H1 (cell line): ENCODE data around the gene DLK2. TPM values are rescaled to one million over a fixed set of nuclear protein-coding genes. Genes with fewer than 3 reads are reported as not detected.

Source experiments
- CTCF ChIA-PET: fragments of 300-600 bp; sonication (Branson Sonifier 250); formaldehyde crosslinking; loops from one replicate; lab custom pipeline; 2021; ENCODE audit not compliant: partially characterized antibody; lab: Charles Lee
- POLR2A ChIA-PET: fragments of 300-600 bp; sonication (Branson Sonifier 250); formaldehyde crosslinking; loops from one replicate; lab custom pipeline; 2021; ENCODE audit warnings: inconsistent platforms; ENCODE audit not compliant: partially characterized antibody; lab: Charles Lee
- DNase-seq, 2 experiments: peaks; one replicate each; pipeline versions ENCODE4 v3.0.0 to v3.0.0-alpha.2; 2010 to 2022; ENCODE audit warnings: low spot score in 2 of 2, low read depth in 1 of 2, mixed read lengths in 1 of 2
- FAIRE-seq: peaks from 2 replicates; lab custom pipeline; 2011; peaks lifted over from hg19 to GRCh38; lab: Jason Lieb, UNC
- H2AFZ ChIP-seq: 2 replicates; pipeline ENCODE4 v1.8.1; 2012; ENCODE audit warnings: low read length, inconsistent platforms
- H2AK5ac ChIP-seq: 2 replicates; pipeline ENCODE4 v1.6.1; 2013; ENCODE audit warnings: low read depth, low read length
- H2BK120ac ChIP-seq: replicated peaks from 2 replicates; pipeline ENCODE3; 2013; ENCODE audit warnings: low read depth, low read length, inconsistent platforms
- H2BK12ac ChIP-seq: 2 replicates; pipeline ENCODE4 v1.6.1; 2013; ENCODE audit warnings: low read depth, low read length
- H2BK15ac ChIP-seq: 2 replicates; pipeline ENCODE4 v1.6.1; 2013; ENCODE audit warnings: low read length
- H2BK20ac ChIP-seq: 2 replicates; pipeline ENCODE4 v1.6.1; 2013; ENCODE audit warnings: low read length
- H2BK5ac ChIP-seq: 2 replicates; pipeline ENCODE4 v1.6.1; 2013; ENCODE audit warnings: low read depth, low read length
- H3K14ac ChIP-seq: 2 replicates; pipeline ENCODE4 v1.6.1; 2013; ENCODE audit warnings: inconsistent platforms; ENCODE audit not compliant: insufficient read length
- H3K18ac ChIP-seq: 2 replicates; pipeline ENCODE4 v1.6.1; 2013; ENCODE audit warnings: low read length; ENCODE audit errors: extremely low read depth
- H3K23ac ChIP-seq: 2 replicates; pipeline ENCODE4 v1.6.1; 2013; ENCODE audit warnings: inconsistent platforms; ENCODE audit not compliant: insufficient read length
- H3K23me2 ChIP-seq: 2 replicates; pipeline ENCODE4 v1.6.1; 2013; ENCODE audit warnings: low read depth, low read length
- H3K27ac ChIP-seq: 2 replicates; pipeline ENCODE4 v1.6.1; 2011; ENCODE audit warnings: low read depth, low read length, inconsistent platforms
- H3K27me3 ChIP-seq, 4 experiments: replicated peaks in 1 of 4; 1 replicate in 1 of 4; 2 replicates in 3 of 4; pipeline versions ENCODE4 v1.6.1 to v1.8.1; 2011 to 2013; ENCODE audit warnings: low read length in 3 of 4, mild to moderate bottlenecking in 3 of 4, inconsistent platforms in 2 of 4, mixed read lengths in 2 of 4, moderate library complexity in 1 of 4; ENCODE audit not compliant: control insufficient read depth in 3 of 4, insufficient read depth in 3 of 4; ENCODE audit errors: extremely low read depth in 1 of 4
- H3K36me3 ChIP-seq, 4 experiments: 2 replicates each; pipeline versions ENCODE4 v1.6.1 to v1.8.1; 2011 to 2013; ENCODE audit warnings: mild to moderate bottlenecking in 4 of 4, low read length in 3 of 4, moderate library complexity in 2 of 4, control low read depth in 1 of 4, inconsistent platforms in 1 of 4; ENCODE audit not compliant: insufficient read depth in 4 of 4, control insufficient read depth in 2 of 4
- H3K4ac ChIP-seq: replicated peaks from 2 replicates; pipeline ENCODE3; 2013; ENCODE audit warnings: low read length, low read depth, mixed read lengths, inconsistent platforms; ENCODE audit not compliant: insufficient read length
- H3K4me1 ChIP-seq, 4 experiments: replicated peaks in 1 of 4; 1 replicate in 1 of 4; 2 replicates in 3 of 4; pipeline versions ENCODE4 v1.6.1 to v1.8.1; 2011 to 2013; ENCODE audit warnings: low read length in 3 of 4, inconsistent platforms in 2 of 4, mixed read lengths in 1 of 4; ENCODE audit not compliant: insufficient read depth in 4 of 4, control insufficient read depth in 3 of 4
- H3K4me2 ChIP-seq, 2 experiments: 2 replicates each; pipeline versions ENCODE4 v1.6.1 to v1.8.1; 2011 to 2013; ENCODE audit warnings: low read depth in 2 of 2, low read length in 2 of 2, control low read depth in 1 of 2, inconsistent platforms in 1 of 2, mild to moderate bottlenecking in 1 of 2; ENCODE audit not compliant: insufficient read depth in 1 of 2
- H3K4me3 ChIP-seq, 4 experiments: fragments of 200-600, 300-600 bp in 1 of 4; sonication (generic), shearing (Covaris generic), sonication (Bioruptor Twin) in 1 of 4; 2 replicates each; pipeline versions ENCODE4 v1.5.1 to v1.8.1; 2011 to 2016; ENCODE audit warnings: low read length in 4 of 4, low read depth in 3 of 4, control low read depth in 2 of 4, inconsistent platforms in 2 of 4, mild to moderate bottlenecking in 2 of 4, mixed read lengths in 1 of 4, moderate library complexity in 1 of 4; ENCODE audit not compliant: insufficient read depth in 2 of 4; ENCODE audit errors: extremely low read depth in 1 of 4
- H3K56ac ChIP-seq: replicated peaks from 2 replicates; pipeline ENCODE3; 2013; ENCODE audit warnings: low read depth, mild to moderate bottlenecking, mixed read lengths, low read length, inconsistent platforms; ENCODE audit not compliant: insufficient read length
- H3K79me1 ChIP-seq: 2 replicates; pipeline ENCODE4 v1.6.1; 2013; ENCODE audit warnings: low read depth, low read length, control low read depth
- H3K79me2 ChIP-seq, 2 experiments: 2 replicates each; pipeline versions ENCODE4 v1.6.1 to v1.8.1; 2012 to 2013; ENCODE audit warnings: low read length in 2 of 2, mild to moderate bottlenecking in 2 of 2, inconsistent platforms in 1 of 2; ENCODE audit not compliant: insufficient read depth in 2 of 2, control insufficient read depth in 1 of 2
- H3K9ac ChIP-seq, 4 experiments: replicated peaks in 1 of 4; 1 replicate in 1 of 4; 2 replicates in 3 of 4; pipeline versions ENCODE4 v1.6.1 to v1.8.1; 2011 to 2013; ENCODE audit warnings: low read depth in 3 of 4, low read length in 3 of 4, control low read depth in 2 of 4, mild to moderate bottlenecking in 2 of 4, moderate library complexity in 2 of 4, inconsistent platforms in 1 of 4; ENCODE audit errors: extremely low read depth in 1 of 4
- H3K9me3 ChIP-seq, 2 experiments: 2 replicates each; pipeline versions ENCODE4 v1.6.1 to v1.8.1; 2012 to 2013; ENCODE audit warnings: mild to moderate bottlenecking in 2 of 2, moderate library complexity in 2 of 2, control low read depth in 1 of 2, inconsistent platforms in 1 of 2, low read depth in 1 of 2, low read length in 1 of 2, mixed read lengths in 1 of 2; ENCODE audit not compliant: insufficient read depth in 2 of 2
- H4K20me1 ChIP-seq, 2 experiments: replicated peaks in 1 of 2; 2 replicates each; pipeline versions ENCODE3 to v1.8.1; 2011 to 2013; ENCODE audit warnings: inconsistent platforms in 2 of 2, low read length in 2 of 2, mild to moderate bottlenecking in 1 of 2; ENCODE audit not compliant: insufficient read depth in 2 of 2, control insufficient read depth in 1 of 2
- H4K5ac ChIP-seq: 2 replicates; pipeline ENCODE4 v1.6.1; 2013; ENCODE audit warnings: low read length, low read depth, mixed read lengths, inconsistent platforms; ENCODE audit not compliant: insufficient read length
- H4K8ac ChIP-seq: 2 replicates; pipeline ENCODE4 v1.8.0; 2013; ENCODE audit warnings: mild to moderate bottlenecking, moderate library complexity, low read length, inconsistent platforms; ENCODE audit not compliant: insufficient read depth; ENCODE audit errors: extremely low read depth
- H4K91ac ChIP-seq: replicated peaks from 2 replicates; pipeline ENCODE3; 2013; ENCODE audit warnings: low read length, mixed read lengths, inconsistent platforms; ENCODE audit not compliant: insufficient read length
- CBX5 ChIP-seq: fragments of 300-800, 300-1000 bp; sonication (generic); IDR thresholded peaks from 2 replicates; pipeline ENCODE4 v1.7.1; 2016; ENCODE audit warnings: antibody characterized with exemption, low read length, low read depth
- CBX8 ChIP-seq: fragments of 300-800, 300-1000 bp; sonication (generic); IDR thresholded peaks from 2 replicates; pipeline ENCODE4 v1.7.1; 2016; ENCODE audit warnings: low read depth, low read length, borderline replicate concordance
- CEBPB ChIP-seq: IDR thresholded peaks from 2 replicates; pipeline ENCODE4 v1.6.1; 2012; ENCODE audit warnings: low read depth, low read length
- EP300 ChIP-seq, 2 experiments: IDR thresholded peaks; 1 replicate in 1 of 2; 2 replicates in 1 of 2; pipeline ENCODE4 v1.6.1; 2011 to 2012; ENCODE audit warnings: low read depth in 2 of 2, low read length in 2 of 2, mild to moderate bottlenecking in 2 of 2, borderline replicate concordance in 1 of 2, inconsistent platforms in 1 of 2, moderate library complexity in 1 of 2
- KDM1A ChIP-seq: fragments of 200-600, 300-600 bp; sonication (generic); IDR thresholded peaks from 2 replicates; pipeline ENCODE4 v1.7.1; 2016; ENCODE audit warnings: mild to moderate bottlenecking, low read length, borderline replicate concordance
- MAFK ChIP-seq: IDR thresholded peaks from 2 replicates; pipeline ENCODE4 v1.6.1; 2012; ENCODE audit warnings: low read depth, mild to moderate bottlenecking, improper control_type of control experiment, low read length
- MAX ChIP-seq: IDR thresholded peaks from 2 replicates; pipeline ENCODE4 v1.6.1; 2012; ENCODE audit warnings: inconsistent platforms
- POLR2AphosphoS5 ChIP-seq: IDR thresholded peaks from 2 replicates; pipeline ENCODE4 v1.6.1; 2011; ENCODE audit warnings: low read depth, low read length
- RAD21 ChIP-seq, 2 experiments: IDR thresholded peaks in 1 of 2; conservative IDR thresholded peaks in 1 of 2; 2 replicates each; pipeline ENCODE4 v1.6.1; 2011; ENCODE audit warnings: low read depth in 2 of 2, low read length in 2 of 2, improper control_type of control experiment in 1 of 2, inconsistent platforms in 1 of 2, mild to moderate bottlenecking in 1 of 2, moderate library complexity in 1 of 2
- RFX5 ChIP-seq: IDR thresholded peaks from 2 replicates; pipeline ENCODE4 v1.6.1; 2011; ENCODE audit warnings: low read depth, low read length, improper control_type of control experiment, borderline replicate concordance
- SP4 ChIP-seq: IDR thresholded peaks from 2 replicates; pipeline ENCODE4 v1.6.1; 2012; ENCODE audit warnings: low read length, inconsistent platforms
- TCF12 ChIP-seq: IDR thresholded peaks from 2 replicates; pipeline ENCODE4 v1.6.1; 2011; ENCODE audit warnings: low read depth, mild to moderate bottlenecking, low read length
- WGBS, 2 experiments: shearing (Covaris generic) in 1 of 2; methylation state at CpG; one replicate each; pipeline versions ENCODE4 v1.1.6 to v1.1.7; 2013 to 2015; ENCODE audit warnings: low lambda C conversion rate in 2 of 2, mixed read lengths in 2 of 2, inconsistent platforms in 1 of 2, low coverage in 1 of 2, missing lambda C conversion rate in 1 of 2; ENCODE audit not compliant: insufficient replicate concordance in 2 of 2, insufficient coverage in 1 of 2, insufficient read length in 1 of 2; ENCODE audit errors: extremely low coverage in 1 of 2, missing lambda C conversion rate in 1 of 2; 5-methylcytosine and 5-hydroxymethylcytosine counted together
- polyA plus RNA-seq, 7 experiments: library from polyadenylated mRNA; depleted of rRNA in 3 of 7; stranded (reverse) in 5 of 7; unstranded in 2 of 7; fragments of >200 nt in 5 of 7; fragments of 200-250 nt in 2 of 7; gene quantifications; 1 replicate in 5 of 7; 2 replicates in 1 of 7; 4 replicates in 1 of 7; pipeline versions ENCODE4 v1.2.1 to v1.2.3, GENCODE V29; 2011 to 2013; ENCODE audit warnings: missing spikeins in 2 of 7, mixed read lengths in 2 of 7
- total RNA-seq: library from RNA; stranded (reverse); fragmentation: NEBNext Ultra II Directional; extraction: Animal tissue kit (Norgen Biotek cat#: 25700); gene quantifications from 2 replicates; pipeline ENCODE4 v1.2.1, GENCODE V29; 2021
- TF ChIP-seq, protein P1 (sequence below): IDR thresholded peaks from 2 replicates; pipeline ENCODE4 v1.6.1; 2011; ENCODE audit warnings: low read length, improper control_type of control experiment

Gene DLK2
- total and polyA plus RNA-seq, 2 of the 8 experiments (the other 6 are each of a cell fraction or from before 2014, with no cell fraction given) = 0.37 to 0.80 TPM

- no peak overlapping the region for H4K8ac ChIP-seq
- no peaks in the 10 kb centered on the region for H4K20me1 ChIP-seq
- no peak overlapping the region for H3K4ac ChIP-seq
- no peaks in the 10 kb centered on the region for H3K79me2 ChIP-seq
- no peak for FAIRE-seq
- H3K4me1 ChIP-seq = peaks cover 0 to 8% (median 5%) of the 10 kb centered on the region in 4 experiments; a peak in 4 of 7 replicates
- no peaks in the 10 kb centered on the region for H3K9me3 ChIP-seq
- H3K4me3 ChIP-seq = no peak overlapping the region
- no peak for DNase-seq
- no peak overlapping the region for H2BK15ac ChIP-seq
- no peak overlapping the region for H3K9ac ChIP-seq
- H3K4me2 ChIP-seq = no peak overlapping the region
- no peak overlapping the region for H2BK12ac ChIP-seq
- no peak overlapping the region for H3K18ac ChIP-seq
- CTCF ChIA-PET = interaction anchor here (0.6 to 32.9 kb wide), 5 partner anchors 10 to 79 kb away, joined by 3 to 536 read pairs (median 4); partner anchors contain the start of gene LRRC73
- POLR2A ChIA-PET = interaction anchor here (0.6 to 1.5 kb wide), 3 partner anchors 9 to 184 kb away, joined by 4 to 5 read pairs (median 4); partner anchors contain the start of gene TJAP1
- H4K5ac ChIP-seq = no peak overlapping the region
- no peak overlapping the region for H3K14ac ChIP-seq
- H3K79me1 ChIP-seq = no peaks in the 10 kb centered on the region
- no peak overlapping the region for H3K56ac ChIP-seq
- H3K36me3 ChIP-seq = no peaks in the 10 kb centered on the region
- H2BK20ac ChIP-seq = no peak overlapping the region
- no peak overlapping the region for H3K27ac ChIP-seq
- H2AFZ ChIP-seq = no peak overlapping the region
- no peaks in the 10 kb centered on the region for H3K27me3 ChIP-seq
- no peak overlapping the region for H3K23ac ChIP-seq
- H4K91ac ChIP-seq = no peak overlapping the region
- no peaks in the 10 kb centered on the region for H3K23me2 ChIP-seq
- H2BK120ac ChIP-seq = no peak overlapping the region
- WGBS, 2 experiments = 88% methylated on average over 4 of the region's 4 CpGs; no CpG with 5 or more reads in 1 of the 2 experiments
- H2BK5ac ChIP-seq = no peak overlapping the region
- H2AK5ac ChIP-seq = no peak overlapping the region
- no peak for TF ChIP-seq KDM1A
- no peak for TF ChIP-seq MAX
- TF ChIP-seq POLR2AphosphoS5 = no peak
- TF ChIP-seq CBX8 = no peak
- TF ChIP-seq RFX5 = no peak
- no peak for TF ChIP-seq CEBPB
- TF ChIP-seq SP4 = no peak
- no peak for TF ChIP-seq EP300 (IDR thresholded peaks at IDR 0.05; ENCODE audit: borderline replicate concordance in 1 of 2, low read depth in 2 of 2, low read length in 2 of 2)
- TF ChIP-seq TCF12 = no peak
- TF ChIP-seq RAD21 (IDR thresholded peaks at IDR 0.05 in 1 of 2, conservative IDR thresholded peaks at IDR 0.05 in 1 of 2; ENCODE audit: low read depth in 2 of 2, low read length in 2 of 2) = no peak
- no peak for TF ChIP-seq MAFK
- no peak for TF ChIP-seq CBX5
- TF ChIP-seq, protein P1, sequence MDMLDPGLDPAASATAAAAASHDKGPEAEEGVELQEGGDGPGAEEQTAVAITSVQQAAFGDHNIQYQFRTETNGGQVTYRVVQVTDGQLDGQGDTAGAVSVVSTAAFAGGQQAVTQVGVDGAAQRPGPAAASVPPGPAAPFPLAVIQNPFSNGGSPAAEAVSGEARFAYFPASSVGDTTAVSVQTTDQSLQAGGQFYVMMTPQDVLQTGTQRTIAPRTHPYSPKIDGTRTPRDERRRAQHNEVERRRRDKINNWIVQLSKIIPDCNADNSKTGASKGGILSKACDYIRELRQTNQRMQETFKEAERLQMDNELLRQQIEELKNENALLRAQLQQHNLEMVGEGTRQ = no peak
These were observed 12.4 kb upstream of the DLK2 start for GRCh38 chr6:43467752-43468151.
